ENCODE measurements around the gene CDH6.

CDH6 gene

DNA sequence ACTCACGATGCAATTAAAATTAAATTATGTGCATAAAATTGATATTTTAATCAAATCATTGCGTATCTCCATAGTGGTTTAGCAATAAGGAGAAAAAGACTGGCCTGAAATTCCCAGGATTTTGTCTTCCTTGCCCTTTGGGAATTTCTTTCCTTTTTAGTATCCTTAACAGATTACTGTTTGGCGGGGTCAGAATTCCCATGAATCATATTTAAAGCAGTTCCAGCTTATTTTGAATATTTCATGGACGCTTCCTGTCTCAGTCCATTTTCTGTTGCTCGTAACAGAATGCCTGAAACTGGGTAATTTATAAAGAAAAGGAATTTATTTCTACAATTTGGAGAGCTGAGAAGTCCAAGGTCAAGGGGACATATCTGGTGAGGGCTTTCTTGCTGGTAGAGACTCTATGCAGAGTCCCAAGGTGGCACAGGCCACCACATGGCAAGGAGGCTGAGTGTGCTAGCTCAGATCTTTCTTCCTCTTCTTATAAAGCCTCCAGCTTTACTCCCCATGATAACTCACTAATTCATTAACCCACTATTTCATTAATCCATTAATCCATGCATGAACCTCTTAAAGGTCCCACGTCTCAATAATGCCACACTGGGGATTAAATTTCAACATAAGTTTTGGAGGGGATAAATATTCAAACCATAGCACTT, 37.8 kb downstream of the CDH6 start:
- ATAC-seq (ENCODE audit: insufficient read depth, low read depth) (no peak), DNase-seq (no peak)
- TF ChIP-seq CTCF (IDR thresholded peaks at IDR 0.05; ENCODE audit: borderline replicate concordance, extremely low read depth, low read length, poor library complexity, severe bottlenecking) (no peak), EZH2 (IDR thresholded peaks at IDR 0.05; ENCODE audit: borderline replicate concordance, low read depth, low read length, severe bottlenecking) (no peak)
- H3K27ac ChIP-seq (ENCODE audit: low read length): no peak overlapping the region
- H3K79me2 ChIP-seq (ENCODE audit: insufficient read depth, low read length): no peaks in the 10 kb centered on the region
- no peaks in the 10 kb centered on the region for H3K36me3 ChIP-seq (ENCODE audit: insufficient read depth, low read length)
- no peaks in the 10 kb centered on the region for H3K4me1 ChIP-seq (ENCODE audit: insufficient read depth, low read length)
- no peaks in the 10 kb centered on the region for H4K20me1 ChIP-seq (ENCODE audit: insufficient read depth, low read length)
- no peak overlapping the region for H2AFZ ChIP-seq (ENCODE audit: low read depth, low read length)
- no peaks in the 10 kb centered on the region for H3K27me3 ChIP-seq (ENCODE audit: insufficient read depth, low read length, poor library complexity)
- no peaks in the 10 kb centered on the region for H3K9me3 ChIP-seq (ENCODE audit: insufficient read depth, low read length, severe bottlenecking)
- H3K9ac ChIP-seq (ENCODE audit: low read depth, low read length): no peak overlapping the region
- no peak overlapping the region for H3K4me3 ChIP-seq (ENCODE audit: low read depth in 1 of 2, low read length in 2 of 2)
- no peak overlapping the region for H3K4me2 ChIP-seq (ENCODE audit: insufficient read depth, low read length)

GRCh38 chr5:31232273-31232888, 38.9 kb downstream of the CDH6 start:
- Histone ChIP-seq H3K36me3 (ENCODE audit: insufficient read depth, low read length) (no peaks in the 10 kb centered on the region), H3K79me2 (ENCODE audit: insufficient read depth, low read length) (no peaks in the 10 kb centered on the region), H3K27me3 (ENCODE audit: insufficient read depth, low read length, poor library complexity) (no peaks in the 10 kb centered on the region), H2AFZ (ENCODE audit: low read depth, low read length) (no peak overlapping the region), H3K4me1 (ENCODE audit: insufficient read depth, low read length) (no peaks in the 10 kb centered on the region), H3K4me2 (ENCODE audit: insufficient read depth, low read length) (no peak overlapping the region), H4K20me1 (ENCODE audit: insufficient read depth, low read length) (no peaks in the 10 kb centered on the region), H3K9ac (ENCODE audit: low read depth, low read length) (no peak overlapping the region), H3K4me3 (ENCODE audit: low read depth in 1 of 2, low read length in 2 of 2) (no peak overlapping the region), H3K9me3 (ENCODE audit: insufficient read depth, low read length, severe bottlenecking) (no peaks in the 10 kb centered on the region), H3K27ac (ENCODE audit: low read length) (no peak overlapping the region)
- TF ChIP-seq CTCF (IDR thresholded peaks at IDR 0.05; ENCODE audit: borderline replicate concordance, extremely low read depth, low read length, poor library complexity, severe bottlenecking) (peak; percentile 68), EZH2 (IDR thresholded peaks at IDR 0.05; ENCODE audit: borderline replicate concordance, low read depth, low read length, severe bottlenecking) (no peak)
- DNase-seq (peak; percentile 15), ATAC-seq (ENCODE audit: insufficient read depth, low read depth) (peak; percentile 74; the same call in 2 of the 3 replicates)

DNA sequence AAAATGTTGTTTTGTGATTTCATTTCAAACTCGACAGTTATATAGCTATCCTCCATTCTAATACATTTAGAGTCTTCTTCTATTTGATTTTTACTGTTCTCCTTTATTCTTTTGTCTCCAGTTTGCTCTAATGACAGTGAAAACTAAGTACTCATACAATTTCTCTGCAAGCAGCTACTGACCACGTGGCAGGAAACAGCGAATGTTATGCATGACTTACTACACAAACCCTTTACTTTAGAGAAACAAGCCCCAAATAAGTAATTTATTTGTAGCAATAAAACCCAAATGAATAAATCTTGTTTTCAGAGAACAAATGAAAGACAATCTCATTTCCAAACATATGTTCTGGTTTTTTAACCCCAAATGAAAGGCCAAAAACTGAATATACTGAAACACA, 41.9 kb downstream of the CDH6 start:
- H3K9me3 ChIP-seq (ENCODE audit: insufficient read depth, low read length, severe bottlenecking): no peaks in the 10 kb centered on the region
- no peak for TF ChIP-seq CTCF (IDR thresholded peaks at IDR 0.05; ENCODE audit: borderline replicate concordance, extremely low read depth, low read length, poor library complexity, severe bottlenecking)
- no peak for TF ChIP-seq EZH2 (IDR thresholded peaks at IDR 0.05; ENCODE audit: borderline replicate concordance, low read depth, low read length, severe bottlenecking)
- no peak overlapping the region for H3K4me2 ChIP-seq (ENCODE audit: insufficient read depth, low read length)
- H3K27ac ChIP-seq (ENCODE audit: low read length): no peak overlapping the region
- no peak overlapping the region for H3K4me3 ChIP-seq (ENCODE audit: low read depth in 1 of 2, low read length in 2 of 2)
- H2AFZ ChIP-seq (ENCODE audit: low read depth, low read length): no peak overlapping the region
- H4K20me1 ChIP-seq (ENCODE audit: insufficient read depth, low read length): no peaks in the 10 kb centered on the region
- no peaks in the 10 kb centered on the region for H3K4me1 ChIP-seq (ENCODE audit: insufficient read depth, low read length)
- no peaks in the 10 kb centered on the region for H3K79me2 ChIP-seq (ENCODE audit: insufficient read depth, low read length)
- ATAC-seq (ENCODE audit: insufficient read depth, low read depth): no peak
- H3K36me3 ChIP-seq (ENCODE audit: insufficient read depth, low read length): no peaks in the 10 kb centered on the region
- no peak overlapping the region for H3K9ac ChIP-seq (ENCODE audit: low read depth, low read length)
- DNase-seq: no peak
- H3K27me3 ChIP-seq (ENCODE audit: insufficient read depth, low read length, poor library complexity): no peaks in the 10 kb centered on the region

All from DND-41 (cell line).